Measurements from ENCODE around the gene TTN.
"Not testable (repeated sequence)": the region's sequence is repeated elsewhere in the genome, so short reads cannot be mapped to it uniquely, and the experiment has no call there.

Gene TTN

GRCh38 chr2:178531168-178531567 is 276.1 kb downstream of the TTN start:
- no peak for DNase-seq (ENCODE audit: low spot score)
- TF ChIP-seq CTCF (IDR thresholded peaks at IDR 0.05; ENCODE audit: extremely low read depth, missing control alignments), result no peak

GRCh38 chr2:178530625-178531142 is 276.5 kb downstream of the TTN start:
- peak; percentile 76 for DNase-seq (ENCODE audit: low spot score)
- no peak for TF ChIP-seq CTCF (IDR thresholded peaks at IDR 0.05; ENCODE audit: extremely low read depth, missing control alignments)

DNA sequence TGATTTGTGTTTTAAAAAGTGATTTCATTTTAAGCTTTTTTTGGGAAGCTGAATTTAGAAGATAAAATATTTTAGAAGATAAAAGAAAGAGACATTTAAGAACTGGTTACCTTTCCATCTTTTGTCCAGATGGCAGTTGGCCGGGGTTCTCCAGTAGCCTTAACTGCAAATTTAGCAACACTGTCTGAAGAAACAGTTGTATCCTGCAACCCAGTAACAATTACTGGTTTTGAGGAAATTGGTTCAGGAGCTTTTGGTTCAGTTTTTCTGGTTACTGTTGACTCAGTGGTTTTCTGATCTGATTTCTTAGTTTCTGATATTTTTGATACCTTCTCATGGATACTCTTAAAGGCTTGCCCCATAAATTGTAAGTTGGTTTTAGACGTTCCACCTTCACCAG is 277.1 kb downstream of the TTN start:
- TF ChIP-seq CTCF (IDR thresholded peaks at IDR 0.05; ENCODE audit: extremely low read depth, missing control alignments), result no peak
- no peak for DNase-seq (ENCODE audit: low spot score)

GRCh38 chr2:178529194-178529593 is 278.0 kb downstream of the TTN start:
- TF ChIP-seq CTCF (IDR thresholded peaks at IDR 0.05; ENCODE audit: extremely low read depth, missing control alignments), result no peak
- no peak for DNase-seq (ENCODE audit: low spot score)

DNA sequence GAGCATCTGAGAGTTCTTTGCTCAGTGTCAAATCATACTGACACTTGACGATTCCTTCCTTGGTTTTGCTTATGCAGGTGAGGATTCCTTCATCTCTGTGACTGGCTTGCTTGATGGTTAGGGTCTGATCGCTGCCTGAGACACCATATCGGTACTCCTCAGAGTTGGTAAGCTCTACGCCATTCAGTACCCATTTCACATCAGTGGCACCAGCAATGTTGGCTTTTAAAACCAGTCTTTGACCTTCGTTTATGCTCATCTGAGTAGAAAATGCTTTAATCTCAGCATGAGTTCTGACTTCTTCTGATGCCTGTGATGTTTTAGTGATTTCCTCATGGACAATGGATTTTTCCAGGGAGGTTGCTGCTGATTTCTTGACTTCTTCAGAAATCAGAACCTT is 278.6 kb downstream of the TTN start:
- TF ChIP-seq CTCF (IDR thresholded peaks at IDR 0.05; ENCODE audit: extremely low read depth, missing control alignments), result no peak
- DNase-seq (ENCODE audit: low spot score), result no peak

GRCh38 chr2:178527592-178527991 is 279.6 kb downstream of the TTN start:
- no peak for TF ChIP-seq CTCF (IDR thresholded peaks at IDR 0.05; ENCODE audit: extremely low read depth, missing control alignments)
- no peak for DNase-seq (ENCODE audit: low spot score)

DNA sequence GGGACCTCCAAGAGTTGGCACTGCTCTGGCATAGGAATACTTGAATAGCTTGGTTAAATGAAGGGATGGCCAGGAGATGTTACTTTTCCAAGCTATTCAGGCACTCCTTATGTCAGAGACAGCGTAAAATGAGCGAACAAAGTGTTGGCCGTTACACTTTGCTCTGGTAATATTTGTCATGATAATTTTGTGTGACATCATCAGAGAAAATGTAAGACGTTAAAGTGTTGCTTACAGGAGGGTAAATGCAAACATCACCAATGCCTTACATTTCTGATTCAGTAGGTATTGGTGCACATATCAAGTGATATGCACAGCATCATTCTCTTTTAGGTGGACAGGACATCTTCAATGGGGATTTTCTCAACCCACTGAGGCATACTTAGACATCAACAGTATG is 281.0 kb downstream of the TTN start:
- TF ChIP-seq CTCF (IDR thresholded peaks at IDR 0.05; ENCODE audit: extremely low read depth, missing control alignments), result no peak
- no peak for DNase-seq (ENCODE audit: low spot score)

GRCh38 chr2:178525460-178525859 is 281.8 kb downstream of the TTN start:
- DNase-seq (ENCODE audit: low spot score), result not testable (repeated sequence)

GRCh38 chr2:178525010-178525409 is 282.2 kb downstream of the TTN start:
- not testable (repeated sequence) for DNase-seq (ENCODE audit: low spot score)
